B cell (primary cell): ENCODE results near the gene HS3ST3B1.

Experiments
- EZH2 ChIP-seq: IDR thresholded peaks from 2 replicates; pipeline ENCODE4 v1.6.1; 2012; ENCODE audit warnings: borderline replicate concordance, low read depth, mild to moderate bottlenecking, moderate library complexity, low read length; ENCODE audit not compliant: insufficient read depth, poor library complexity, severe bottlenecking
- TF ChIP-seq, protein P1 (sequence below): fragments of 200-600 bp; IDR thresholded peaks from one replicate; pipeline ENCODE4 v1.8.0; 2022; ENCODE audit warnings: antibody characterized with exemption, mild to moderate bottlenecking

DNA sequence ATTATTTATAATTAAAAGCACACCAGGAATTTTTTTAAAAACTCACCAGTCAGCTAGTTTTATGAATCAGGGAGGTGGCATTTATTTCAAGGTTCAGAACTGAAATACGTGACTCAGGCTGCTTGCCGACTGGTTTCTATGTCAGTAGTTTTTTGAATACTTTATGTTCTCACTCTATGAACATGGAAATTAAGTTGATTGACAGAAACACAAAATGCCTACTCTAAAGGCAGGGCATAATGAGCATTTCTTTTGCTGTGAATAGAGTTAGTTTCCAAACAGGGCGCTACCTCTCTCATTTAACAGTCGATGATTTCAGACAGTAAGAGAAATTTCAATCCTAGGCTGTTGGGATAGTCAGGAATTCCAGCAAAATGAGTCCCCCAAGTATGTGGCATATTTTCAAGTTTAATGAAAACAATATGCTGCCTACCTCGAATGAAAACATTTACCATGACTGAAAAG is 6.7 kb downstream of the HS3ST3B1 start:
- TF ChIP-seq, protein P1, sequence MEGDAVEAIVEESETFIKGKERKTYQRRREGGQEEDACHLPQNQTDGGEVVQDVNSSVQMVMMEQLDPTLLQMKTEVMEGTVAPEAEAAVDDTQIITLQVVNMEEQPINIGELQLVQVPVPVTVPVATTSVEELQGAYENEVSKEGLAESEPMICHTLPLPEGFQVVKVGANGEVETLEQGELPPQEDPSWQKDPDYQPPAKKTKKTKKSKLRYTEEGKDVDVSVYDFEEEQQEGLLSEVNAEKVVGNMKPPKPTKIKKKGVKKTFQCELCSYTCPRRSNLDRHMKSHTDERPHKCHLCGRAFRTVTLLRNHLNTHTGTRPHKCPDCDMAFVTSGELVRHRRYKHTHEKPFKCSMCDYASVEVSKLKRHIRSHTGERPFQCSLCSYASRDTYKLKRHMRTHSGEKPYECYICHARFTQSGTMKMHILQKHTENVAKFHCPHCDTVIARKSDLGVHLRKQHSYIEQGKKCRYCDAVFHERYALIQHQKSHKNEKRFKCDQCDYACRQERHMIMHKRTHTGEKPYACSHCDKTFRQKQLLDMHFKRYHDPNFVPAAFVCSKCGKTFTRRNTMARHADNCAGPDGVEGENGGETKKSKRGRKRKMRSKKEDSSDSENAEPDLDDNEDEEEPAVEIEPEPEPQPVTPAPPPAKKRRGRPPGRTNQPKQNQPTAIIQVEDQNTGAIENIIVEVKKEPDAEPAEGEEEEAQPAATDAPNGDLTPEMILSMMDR: no peak
- no peak for TF ChIP-seq EZH2
